ENCODE results near the gene ENHO.

DNA sequence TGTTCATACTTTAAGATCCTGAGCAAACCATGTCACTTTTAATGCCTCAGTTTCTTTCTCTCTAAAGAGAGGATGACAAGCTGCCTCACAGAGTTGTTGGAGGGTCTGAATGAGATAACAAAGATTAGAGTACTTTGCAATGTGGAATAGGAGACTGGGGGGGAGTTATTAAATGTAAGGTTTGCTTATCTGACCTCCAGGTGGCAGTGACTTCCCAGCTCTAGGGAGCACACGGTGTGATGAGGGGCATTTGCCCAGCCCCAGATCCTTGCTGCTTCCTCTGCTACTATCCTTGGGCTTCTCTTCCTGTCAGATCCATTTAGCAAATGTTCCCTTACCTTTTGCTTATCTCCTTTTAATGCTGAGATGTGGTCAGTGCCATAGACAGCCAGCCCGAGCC lies 30.7 kb downstream of the ENHO start:
- TF ChIP-seq, protein P1, sequence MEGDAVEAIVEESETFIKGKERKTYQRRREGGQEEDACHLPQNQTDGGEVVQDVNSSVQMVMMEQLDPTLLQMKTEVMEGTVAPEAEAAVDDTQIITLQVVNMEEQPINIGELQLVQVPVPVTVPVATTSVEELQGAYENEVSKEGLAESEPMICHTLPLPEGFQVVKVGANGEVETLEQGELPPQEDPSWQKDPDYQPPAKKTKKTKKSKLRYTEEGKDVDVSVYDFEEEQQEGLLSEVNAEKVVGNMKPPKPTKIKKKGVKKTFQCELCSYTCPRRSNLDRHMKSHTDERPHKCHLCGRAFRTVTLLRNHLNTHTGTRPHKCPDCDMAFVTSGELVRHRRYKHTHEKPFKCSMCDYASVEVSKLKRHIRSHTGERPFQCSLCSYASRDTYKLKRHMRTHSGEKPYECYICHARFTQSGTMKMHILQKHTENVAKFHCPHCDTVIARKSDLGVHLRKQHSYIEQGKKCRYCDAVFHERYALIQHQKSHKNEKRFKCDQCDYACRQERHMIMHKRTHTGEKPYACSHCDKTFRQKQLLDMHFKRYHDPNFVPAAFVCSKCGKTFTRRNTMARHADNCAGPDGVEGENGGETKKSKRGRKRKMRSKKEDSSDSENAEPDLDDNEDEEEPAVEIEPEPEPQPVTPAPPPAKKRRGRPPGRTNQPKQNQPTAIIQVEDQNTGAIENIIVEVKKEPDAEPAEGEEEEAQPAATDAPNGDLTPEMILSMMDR (IDR thresholded peaks at IDR 0.05; ENCODE audit: low read length) = peak; percentile 22; the same call in 1 of the 2 replicates
- no peak for TF ChIP-seq EZH2 (IDR thresholded peaks at IDR 0.05; ENCODE audit: borderline replicate concordance, low read length)
